Activated CD4-positive, alpha-beta T cell treated with anti-CD3 and anti-CD28 coated beads, Interleukin-2, amount 50 U/mL, for 16 hours (primary cell): ENCODE data around the gene DYNLRB1.

Experiments used
- DNase-seq: peaks from one replicate; pipeline ENCODE4 v3.0.0-alpha.2; 2020

DYNLRB1 gene

GRCh38 chr20:34559311-34560140 lies 43.3 kb downstream of the DYNLRB1 start:
- DNase-seq, result no peak

GRCh38 chr20:34560141-34560523 lies 43.9 kb downstream of the DYNLRB1 start:
- no peak for DNase-seq

GRCh38 chr20:34560614-34561013 lies 44.4 kb downstream of the DYNLRB1 start:
- DNase-seq, result no peak

- DNase-seq, result no peak
These were observed 45.4 kb downstream of the DYNLRB1 start for GRCh38 chr20:34561661-34562060.

GRCh38 chr20:34562641-34563040 lies 46.4 kb downstream of the DYNLRB1 start:
- no peak for DNase-seq

GRCh38 chr20:34564833-34565232 lies 48.6 kb downstream of the DYNLRB1 start:
- DNase-seq, result no peak

GRCh38 chr20:34566978-34567891 lies 51.0 kb downstream of the DYNLRB1 start:
- DNase-seq, result no peak

GRCh38 chr20:34567892-34568865 lies 52.0 kb downstream of the DYNLRB1 start:
- no peak for DNase-seq

- no peak for DNase-seq
These were observed 53.4 kb downstream of the DYNLRB1 start for GRCh38 chr20:34569598-34569997.

- no peak for DNase-seq
These were observed 54.7 kb downstream of the DYNLRB1 start for GRCh38 chr20:34570859-34571306.

- no peak for DNase-seq
These were observed 55.5 kb downstream of the DYNLRB1 start for GRCh38 chr20:34571753-34572152.

- no peak for DNase-seq
These were observed 57.5 kb downstream of the DYNLRB1 start for GRCh38 chr20:34573541-34574300.

- no peak for DNase-seq
These were observed 58.2 kb downstream of the DYNLRB1 start for GRCh38 chr20:34574426-34574825.

- no peak for DNase-seq
These were observed 58.6 kb downstream of the DYNLRB1 start for GRCh38 chr20:34574861-34575260.

GRCh38 chr20:34575271-34575670 lies 59.0 kb downstream of the DYNLRB1 start:
- DNase-seq, result no peak

- no peak for DNase-seq
These were observed 59.5 kb downstream of the DYNLRB1 start for GRCh38 chr20:34575756-34576155.

GRCh38 chr20:34577061-34577460 lies 60.8 kb downstream of the DYNLRB1 start:
- no peak for DNase-seq

GRCh38 chr20:34578025-34578424 lies 61.8 kb downstream of the DYNLRB1 start:
- DNase-seq, result no peak

GRCh38 chr20:34578521-34578920 lies 62.3 kb downstream of the DYNLRB1 start:
- DNase-seq, result no peak

- no peak for DNase-seq
These were observed 63.2 kb downstream of the DYNLRB1 start for GRCh38 chr20:34579191-34579978.
